Measurements from ENCODE around the gene RERE.

The RERE gene

GRCh38 chr1:8408151-8408839 lies 409.1 kb downstream of the RERE start:
- no peak for DNase-seq (ENCODE audit: low read depth in 2 of 2)

- no peak for DNase-seq (ENCODE audit: low read depth in 2 of 2)
Observed at GRCh38 chr1:8407652-8408051, 409.8 kb downstream of the RERE start.

GRCh38 chr1:8406960-8407359 lies 410.5 kb downstream of the RERE start:
- no peak for DNase-seq (ENCODE audit: low read depth in 2 of 2)

GRCh38 chr1:8406011-8406410 lies 411.4 kb downstream of the RERE start:
- no peak for DNase-seq (ENCODE audit: low read depth in 2 of 2)

- no peak for DNase-seq (ENCODE audit: low read depth in 2 of 2)
Observed at GRCh38 chr1:8404460-8405370, 412.7 kb downstream of the RERE start.

- no peak for DNase-seq (ENCODE audit: low read depth in 2 of 2)
Observed at GRCh38 chr1:8402109-8402710, 415.2 kb downstream of the RERE start.

GRCh38 chr1:8398677-8399076 lies 418.8 kb downstream of the RERE start:
- DNase-seq (ENCODE audit: low read depth in 2 of 2): no peak

GRCh38 chr1:8398086-8398485 lies 419.4 kb downstream of the RERE start:
- no peak for DNase-seq (ENCODE audit: low read depth in 2 of 2)

- no peak for DNase-seq (ENCODE audit: low read depth in 2 of 2)
Observed at GRCh38 chr1:8397511-8397910, 419.9 kb downstream of the RERE start.

- DNase-seq (ENCODE audit: low read depth in 2 of 2): peak; percentile 5 to 28
Observed at GRCh38 chr1:8396786-8397406, 420.5 kb downstream of the RERE start.

GRCh38 chr1:8396083-8396785 lies 421.2 kb downstream of the RERE start:
- no peak for DNase-seq (ENCODE audit: low read depth in 2 of 2)

- no peak for DNase-seq (ENCODE audit: low read depth in 2 of 2)
Observed at GRCh38 chr1:8395433-8395866, 422.0 kb downstream of the RERE start.

- peak in 1 of 2 donors; percentile 18 for DNase-seq (ENCODE audit: low read depth in 2 of 2)
Observed at GRCh38 chr1:8394456-8395321, 422.8 kb downstream of the RERE start.

GRCh38 chr1:8392522-8392921 lies 424.9 kb downstream of the RERE start:
- DNase-seq (ENCODE audit: low read depth in 2 of 2): no peak

GRCh38 chr1:8390707-8391106 lies 426.7 kb downstream of the RERE start:
- DNase-seq (ENCODE audit: low read depth in 2 of 2): no peak

GRCh38 chr1:8389958-8390535 lies 427.4 kb downstream of the RERE start:
- DNase-seq (ENCODE audit: low read depth in 2 of 2): peak in 1 of 2 donors; percentile 27

GRCh38 chr1:8388732-8389562 lies 428.5 kb downstream of the RERE start:
- DNase-seq (ENCODE audit: low read depth in 2 of 2): no peak

- no peak for DNase-seq (ENCODE audit: low read depth in 2 of 2)
Observed at GRCh38 chr1:8386247-8386646, 431.2 kb downstream of the RERE start.

GRCh38 chr1:8384577-8384976 lies 432.9 kb downstream of the RERE start:
- no peak for DNase-seq (ENCODE audit: low read depth in 2 of 2)

Data from stimulated activated CD8-positive, alpha-beta memory T cell treated with anti-CD3 and anti-CD28 coated beads, Interleukin-15, amount 100 ng/mL, for 48 hours (primary cell).